IMR-90 (cell line): ENCODE measurements around the gene FHAD1. TPM values are rescaled to one million over a fixed set of nuclear protein-coding genes. Genes with fewer than 3 reads are reported as not detected.

Experiments used
- ATAC-seq: fragments of 200-7000 bp; cut with Tn5 transposase; 2 replicates; pipeline ENCODE4 v1.9.1; 2020; ENCODE audit warnings: low read depth, mild to moderate bottlenecking, moderate library complexity
- BruUV-seq: library from RNA; stranded (reverse); fragments of 400-500 nt; replicated peaks from 2 replicates; lab custom pipeline; 2021; lab: Mats Ljungman, UMichigan
- CTCF ChIA-PET: fragments of 300-600 bp; formaldehyde crosslinking; extraction: SDS; loops from one replicate; lab custom pipeline; 2021; ENCODE audit warnings: antibody characterized with exemption; lab: Yijun Ruan, JAX
- POLR2A ChIA-PET: fragments of 300-600 bp; sonication (Branson Sonifier 250); formaldehyde crosslinking; loops from one replicate; lab custom pipeline; 2022; ENCODE audit warnings: antibody characterized with exemption; ENCODE audit not compliant: unreplicated experiment; lab: Charles Lee
- DNase-seq: peaks from one replicate; pipeline ENCODE4 v3.0.0; 2013
- H2AFZ ChIP-seq: replicated peaks from 2 replicates; pipeline ENCODE3; 2013; ENCODE audit warnings: low read length, mild to moderate bottlenecking; ENCODE audit not compliant: poor library complexity
- H2AK5ac ChIP-seq: 2 replicates; pipeline ENCODE4 v1.6.1; 2013; ENCODE audit warnings: low read depth, low read length, inconsistent platforms
- H2AK9ac ChIP-seq: replicated peaks from 2 replicates; pipeline ENCODE3; 2013; ENCODE audit warnings: mild to moderate bottlenecking, low read depth, low read length, moderate library complexity; ENCODE audit not compliant: poor library complexity
- H2BK120ac ChIP-seq: 2 replicates; pipeline ENCODE4 v1.6.1; 2013; ENCODE audit warnings: low read depth, low read length, inconsistent platforms
- H2BK15ac ChIP-seq: 3 replicates; pipeline ENCODE4 v1.6.1; 2013; ENCODE audit warnings: low read depth, low read length, inconsistent platforms
- H2BK20ac ChIP-seq: 2 replicates; pipeline ENCODE4 v1.6.1; 2013; ENCODE audit warnings: low read depth, mild to moderate bottlenecking, inconsistent platforms, low read length, moderate library complexity
- H2BK5ac ChIP-seq: 2 replicates; pipeline ENCODE4 v1.6.1; 2013; ENCODE audit warnings: mild to moderate bottlenecking, low read depth, low read length, inconsistent platforms; ENCODE audit not compliant: poor library complexity, severe bottlenecking
- H3K14ac ChIP-seq: replicated peaks from 2 replicates; pipeline ENCODE4 v1.6.1; 2013; ENCODE audit warnings: low read depth, low read length, inconsistent platforms
- H3K18ac ChIP-seq: 2 replicates; pipeline ENCODE4 v1.6.1; 2013; ENCODE audit warnings: low read depth, low read length, control low read depth
- H3K23ac ChIP-seq: 2 replicates; pipeline ENCODE4 v1.6.1; 2013; ENCODE audit warnings: low read depth, low read length, inconsistent platforms
- H3K27ac ChIP-seq: 2 replicates; pipeline ENCODE4 v1.5.1; 2013; ENCODE audit warnings: mild to moderate bottlenecking, control low read depth, low read length; ENCODE audit not compliant: insufficient read depth
- H3K27me3 ChIP-seq: 2 replicates; pipeline ENCODE4 v1.6.1; 2013; ENCODE audit warnings: low read length; ENCODE audit not compliant: control insufficient read depth, insufficient read depth
- H3K36me3 ChIP-seq: 2 replicates; pipeline ENCODE4 v1.6.1; 2013; ENCODE audit warnings: low read length, mixed read lengths; ENCODE audit not compliant: control insufficient read depth, insufficient read depth
- H3K4ac ChIP-seq: 2 replicates; pipeline ENCODE4 v1.6.1; 2013; ENCODE audit warnings: low read depth, low read length, inconsistent platforms
- H3K4me1 ChIP-seq: 2 replicates; pipeline ENCODE4 v1.6.1; 2013; ENCODE audit warnings: low read length, mixed read lengths; ENCODE audit not compliant: control insufficient read depth, insufficient read depth
- H3K4me2 ChIP-seq: 2 replicates; pipeline ENCODE4 v1.6.1; 2013; ENCODE audit warnings: low read depth, mild to moderate bottlenecking, control low read depth, low read length, moderate library complexity
- H3K4me3 ChIP-seq: 2 replicates; pipeline ENCODE4 v1.5.1; 2013; ENCODE audit warnings: low read depth, mild to moderate bottlenecking, control low read depth, low read length, moderate library complexity; ENCODE audit not compliant: insufficient read depth
- H3K56ac ChIP-seq: 2 replicates; pipeline ENCODE4 v1.6.1; 2013; ENCODE audit warnings: low read length, inconsistent platforms; ENCODE audit not compliant: insufficient read depth; ENCODE audit errors: extremely low read depth
- H3K79me1 ChIP-seq, 2 experiments: 2 replicates each; pipeline ENCODE4 v1.6.1; 2013; ENCODE audit warnings: low read length in 2 of 2, inconsistent platforms in 1 of 2, low read depth in 1 of 2
- H3K9ac ChIP-seq: 2 replicates; pipeline ENCODE4 v1.6.1; 2013; ENCODE audit warnings: low read depth, low read length, control low read depth
- H3K9me1 ChIP-seq: 2 replicates; pipeline ENCODE4 v1.6.1; 2013; ENCODE audit warnings: low read length, inconsistent platforms; ENCODE audit not compliant: insufficient read depth
- H3K9me3 ChIP-seq: 2 replicates; pipeline ENCODE4 v1.6.1; 2013; ENCODE audit warnings: low read length; ENCODE audit not compliant: control insufficient read depth, insufficient read depth
- H4K20me1 ChIP-seq: 2 replicates; pipeline ENCODE4 v1.6.1; 2013; ENCODE audit warnings: low read length, inconsistent platforms; ENCODE audit not compliant: insufficient read depth
- H4K5ac ChIP-seq: 2 replicates; pipeline ENCODE4 v1.6.1; 2013; ENCODE audit warnings: mild to moderate bottlenecking, low read depth, low read length, control low read depth
- H4K8ac ChIP-seq, 2 experiments: 2 replicates each; pipeline ENCODE4 v1.6.1; 2013; ENCODE audit warnings: low read depth in 2 of 2, low read length in 2 of 2, control low read depth in 1 of 2, inconsistent platforms in 1 of 2
- H4K91ac ChIP-seq: 2 replicates; pipeline ENCODE4 v1.6.1; 2013; ENCODE audit warnings: low read depth, low read length, inconsistent platforms; ENCODE audit not compliant: insufficient read depth
- CEBPB ChIP-seq: IDR thresholded peaks from 2 replicates; pipeline ENCODE4 v1.6.1; 2012; ENCODE audit warnings: low read depth, low read length, improper control_type of control experiment
- FOS ChIP-seq: fragments of 150-350 bp; IDR thresholded peaks from 2 replicates; pipeline ENCODE4 v1.6.1; 2016; ENCODE audit warnings: low read depth, low read length
- RCOR1 ChIP-seq: IDR thresholded peaks from 2 replicates; pipeline ENCODE4 v1.6.1; 2012; ENCODE audit warnings: mild to moderate bottlenecking, low read length, improper control_type of control experiment; ENCODE audit not compliant: insufficient replicate concordance
- SMC3 ChIP-seq: fragments of 150-350 bp; IDR thresholded peaks from 2 replicates; pipeline ENCODE4 v1.6.1; 2016; ENCODE audit warnings: low read depth, mild to moderate bottlenecking, antibody characterized with exemption, low read length, moderate library complexity
- WGBS, 2 experiments: methylation state at CpG; one replicate each; pipeline versions ENCODE4 v1.1.5 to v1.1.7; 2013; ENCODE audit warnings: missing lambda C conversion rate in 2 of 2; ENCODE audit not compliant: insufficient read length in 1 of 2; ENCODE audit errors: extremely low coverage in 2 of 2; 5-methylcytosine and 5-hydroxymethylcytosine counted together
- dilution Hi-C: fragments of 300-500 bp; cut with HindIII; formaldehyde crosslinking; loops from one replicate; pipeline ENCODE4 v1.14.3; 2018; ENCODE audit warnings: low sequenced_read_pairs; ENCODE audit not compliant: unreplicated experiment
- in situ Hi-C: fragments of 300-500 bp; cut with MboI; formaldehyde crosslinking; loops from 3 replicates; pipeline ENCODE4 v1.14.3; 2019; ENCODE audit warnings: low sequenced_read_pairs, inconsistent platforms, mixed read lengths
- intact Hi-C: fragments of 100-400 bp; cut with micrococcal nuclease; formaldehyde crosslinking; loops from 2 replicates; pipeline ENCODE4 v1.10.0; 2022
- polyA plus RNA-seq, 3 experiments: library from polyadenylated mRNA; depleted of rRNA; stranded (reverse); fragments of >200 nt; gene quantifications; 2 replicates each; pipeline ENCODE4 v1.2.3, GENCODE V29; 2012; ENCODE audit warnings: low replicate concordance in 1 of 3
- total RNA-seq: library from RNA; depleted of rRNA; stranded (reverse); fragments of >200 nt; gene quantifications from 2 replicates; pipeline ENCODE4 v1.2.3, GENCODE V29; 2012

Gene FHAD1
- total and polyA plus RNA-seq, 2 of the 4 experiments (the other 2 are of a cell fraction) = not detected

GRCh38 chr1:15314328-15315281 lies 67.6 kb downstream of the FHAD1 start:
- no peak overlapping the region for H3K4me3 ChIP-seq
- no TSS peak for BruUV-seq
- H3K27ac ChIP-seq = no peak overlapping the region
- intact Hi-C loops = no loop called here
- no peaks in the 10 kb centered on the region; the same call in 1 of the 2 replicates for H3K4me1 ChIP-seq
- H2BK120ac ChIP-seq = no peak overlapping the region
- H2BK20ac ChIP-seq = no peak overlapping the region
- no peak overlapping the region for H3K9ac ChIP-seq
- ATAC-seq (no peak), DNase-seq (no peak)
- ChIA-PET CTCF (no interaction called here), POLR2A (no interaction called here)
- dilution Hi-C loops = no loop called here
- H4K5ac ChIP-seq = no peak overlapping the region
- H2BK15ac ChIP-seq = no peak overlapping the region
- no peak overlapping the region for H2AK5ac ChIP-seq
- in situ Hi-C loops = loop anchor here (10.0 kb wide), 1 partner anchor 190 kb away; no protein-coding TSS in a partner anchor
- H3K4me2 ChIP-seq = no peak overlapping the region
- whole genome bisulfite sequencing, 2 experiments = 88% methylated on average over 7 of the region's 26 CpGs; no CpG with 5 or more reads in 1 of the 2 experiments
- no peaks in the 10 kb centered on the region for H4K20me1 ChIP-seq
- H3K4ac ChIP-seq = no peak overlapping the region
- no peak overlapping the region for H4K91ac ChIP-seq
- peak overlapping the region; percentile 57 for H2BK5ac ChIP-seq
- H2AK9ac ChIP-seq = no peak overlapping the region
- no peak for TF ChIP-seq FOS
- TF ChIP-seq SMC3 = no peak
- no peak for TF ChIP-seq RCOR1
- no peak for TF ChIP-seq CEBPB
- no peak overlapping the region for H3K14ac ChIP-seq
- no peak overlapping the region for H4K8ac ChIP-seq
- no peak overlapping the region for H3K18ac ChIP-seq
- no peak overlapping the region for H2AFZ ChIP-seq
- no peaks in the 10 kb centered on the region for H3K79me1 ChIP-seq
- no peaks in the 10 kb centered on the region; the same call in 1 of the 2 replicates for H3K9me1 ChIP-seq
- H3K36me3 ChIP-seq = no peaks in the 10 kb centered on the region
- H3K9me3 ChIP-seq = peaks cover 7% of the 10 kb centered on the region
- peaks cover 10% of the 10 kb centered on the region; the same call in 1 of the 2 replicates for H3K27me3 ChIP-seq
- no peak overlapping the region for H3K23ac ChIP-seq
- H3K56ac ChIP-seq = no peak overlapping the region
